Retina (tissue), 1 donor: ENCODE data around the gene SMIM45.
A peak's percentile ranks its signal among the peaks of the same experiment; 100 is the strongest.
"Not testable (repeated sequence)": the region's sequence is repeated elsewhere in the genome, so short reads cannot be mapped to it uniquely, and the experiment has no call there.

ENCODE experiments used
- DNase-seq: peaks from one replicate; pipeline ENCODE4 v3.0.0-alpha.2; 2016

SMIM45 gene

DNA sequence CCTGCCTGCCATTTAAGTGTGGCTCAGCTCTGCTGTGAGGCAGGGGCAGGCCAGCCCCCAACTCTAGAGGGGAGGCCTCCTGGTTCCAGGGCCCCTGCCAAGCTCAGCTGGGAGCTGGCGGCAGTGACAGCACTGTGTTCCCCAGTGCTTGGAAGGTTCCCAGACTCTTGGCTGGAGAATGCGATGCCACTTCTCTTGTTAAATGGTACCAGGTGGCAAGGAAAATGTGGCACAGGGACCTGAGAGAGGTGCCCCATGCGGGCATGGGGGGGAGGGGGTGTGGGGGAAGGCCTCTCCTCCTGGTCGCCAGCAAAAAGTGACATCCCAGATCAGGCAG, 17.0 kb upstream of the SMIM45 start:
- DNase-seq: no peak

DNA sequence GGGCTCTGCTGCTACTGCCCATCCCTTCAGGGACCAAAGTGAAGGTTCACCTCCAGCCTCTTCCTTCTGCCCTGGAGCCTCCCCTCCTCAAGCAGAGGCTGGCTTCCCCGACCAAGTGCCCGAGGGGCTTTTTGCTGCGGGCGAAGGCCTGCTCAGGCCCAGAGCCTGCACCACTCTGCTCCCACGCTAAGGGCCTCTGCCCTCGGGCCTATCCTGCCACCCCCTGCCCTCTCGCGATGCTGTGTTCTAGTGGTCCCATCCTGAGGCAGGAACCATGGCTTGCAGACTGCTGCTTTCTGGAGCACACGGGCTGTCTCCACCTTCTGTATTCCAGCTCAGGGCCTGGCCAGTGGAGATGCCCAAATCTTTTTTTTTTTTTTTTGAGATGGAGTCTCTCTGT, 16.4 kb upstream of the SMIM45 start:
- no peak for DNase-seq

DNA sequence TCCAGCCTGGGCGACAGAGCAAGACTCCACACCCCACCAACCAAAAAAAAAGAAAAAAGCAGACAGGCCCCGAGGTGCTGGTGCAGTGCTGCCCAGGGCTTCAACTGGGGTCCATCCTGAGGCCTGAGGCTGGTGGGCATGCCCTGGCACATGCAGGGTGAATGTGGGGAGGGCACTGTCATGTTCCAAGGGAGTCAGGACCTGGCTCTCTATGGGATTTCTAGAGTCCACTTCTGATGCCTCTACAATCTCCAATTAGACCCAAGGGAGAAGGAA, 15.1 kb upstream of the SMIM45 start:
- no peak for DNase-seq

DNA sequence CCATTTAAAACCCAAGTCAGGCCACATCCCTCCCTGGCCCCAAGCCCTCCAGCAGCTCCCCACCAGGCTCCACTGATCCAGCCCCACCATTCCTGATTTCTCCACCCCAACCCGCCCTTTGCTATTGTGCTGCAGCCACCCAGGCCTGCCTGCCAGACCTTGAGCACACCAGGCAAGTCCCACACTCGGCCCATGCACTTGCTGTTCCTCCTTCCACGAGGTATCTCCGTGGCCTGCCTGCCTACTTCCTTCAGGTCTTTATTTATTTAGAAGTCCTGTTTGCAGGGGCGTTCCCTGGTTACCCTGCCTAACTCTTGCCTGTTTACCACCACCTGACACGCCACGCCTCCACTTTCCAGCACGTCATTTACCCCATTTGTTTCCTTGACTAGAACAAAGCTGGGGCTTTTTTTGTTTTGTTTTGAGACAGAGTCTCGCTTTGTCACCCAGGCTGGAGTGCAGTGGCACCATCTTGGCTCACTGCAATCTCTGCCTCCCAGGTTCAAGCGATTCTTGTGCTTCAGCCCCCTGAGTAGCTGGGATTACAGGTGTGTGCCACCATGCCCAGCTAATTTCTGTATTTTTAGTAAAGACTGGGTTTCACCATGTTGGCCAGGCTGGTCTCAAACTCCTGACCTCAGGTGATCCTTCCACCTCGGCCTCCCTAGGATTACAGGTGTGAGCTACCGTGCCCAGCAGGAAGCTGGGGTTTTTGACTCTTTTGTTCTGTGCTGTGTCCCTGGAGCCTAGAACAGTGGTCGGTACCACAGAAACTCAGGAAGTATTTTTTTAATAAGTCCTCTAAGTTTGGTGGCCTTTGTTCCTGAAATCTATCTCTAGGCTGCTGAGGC, 11.7 kb upstream of the SMIM45 start:
- DNase-seq: no peak

DNA sequence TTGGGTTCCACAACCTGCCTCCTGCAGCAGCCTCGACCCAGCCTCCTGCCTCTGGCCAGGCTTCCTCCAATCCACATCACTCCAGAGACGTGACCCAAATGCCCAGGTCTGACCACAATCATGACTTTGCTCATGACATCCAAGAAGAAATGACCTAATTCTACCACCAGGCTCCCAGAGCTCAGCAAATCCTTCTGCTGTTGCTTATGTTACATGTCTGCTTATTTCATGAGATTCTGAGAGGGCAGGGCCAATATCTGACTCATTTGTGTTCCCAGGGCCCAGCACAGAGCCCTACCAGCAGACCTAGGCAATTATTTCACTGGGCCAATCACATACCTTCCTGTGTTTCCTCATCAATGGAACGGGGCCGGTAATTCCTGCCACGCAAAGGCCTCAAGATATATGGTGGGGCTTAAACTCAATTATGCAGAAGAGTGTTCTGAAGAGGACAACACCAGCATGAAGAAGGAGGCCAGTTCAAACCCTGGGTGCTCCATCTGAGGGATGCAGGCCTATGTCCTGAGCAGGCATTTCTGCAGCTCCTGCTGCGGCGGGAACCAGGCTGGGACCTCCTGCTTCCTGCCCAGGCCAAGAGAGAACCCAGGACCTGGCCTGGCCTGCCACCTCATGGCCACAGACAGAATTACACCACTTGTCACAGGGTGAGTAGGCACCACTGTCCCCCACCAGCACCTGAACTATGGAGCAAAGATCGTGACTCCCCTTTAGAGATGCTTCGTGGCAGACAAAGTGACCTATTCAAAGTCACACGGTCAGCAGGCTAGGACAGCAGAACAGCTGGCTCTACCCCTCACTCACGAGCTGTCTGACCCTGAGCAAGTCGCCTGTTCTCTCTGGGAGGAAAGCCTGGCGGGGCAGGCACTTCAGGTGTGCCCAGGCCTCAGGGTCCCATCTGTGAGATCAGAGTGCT, 10.9 kb upstream of the SMIM45 start:
- DNase-seq: peak; percentile 89

DNA sequence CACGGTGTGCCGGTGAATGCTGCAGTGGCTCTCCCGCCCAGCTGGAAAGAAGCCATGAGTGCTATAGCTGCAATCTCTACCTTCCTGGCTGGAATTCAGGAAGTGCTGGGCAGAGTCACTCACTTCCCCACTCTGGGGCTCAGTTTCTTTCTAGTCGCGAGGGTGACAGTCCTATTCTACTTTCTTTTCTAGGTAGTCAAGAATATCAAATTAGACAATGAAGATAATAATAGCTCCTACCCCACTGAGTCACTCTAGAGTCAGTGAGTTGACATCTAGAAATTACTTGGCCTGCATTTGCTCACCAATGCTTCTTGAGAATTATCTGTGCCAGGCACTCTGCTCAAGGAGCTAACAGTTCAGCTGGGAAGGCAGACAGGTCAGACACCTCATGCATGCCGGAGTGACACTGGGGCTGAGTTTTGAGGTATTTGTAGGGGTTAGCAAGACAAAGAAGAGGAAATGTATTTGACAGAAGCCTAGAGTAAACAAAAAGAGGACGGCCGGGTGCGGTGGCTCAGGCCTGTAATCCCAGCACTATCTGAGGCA, 8.2 kb upstream of the SMIM45 start:
- DNase-seq: no peak

DNA sequence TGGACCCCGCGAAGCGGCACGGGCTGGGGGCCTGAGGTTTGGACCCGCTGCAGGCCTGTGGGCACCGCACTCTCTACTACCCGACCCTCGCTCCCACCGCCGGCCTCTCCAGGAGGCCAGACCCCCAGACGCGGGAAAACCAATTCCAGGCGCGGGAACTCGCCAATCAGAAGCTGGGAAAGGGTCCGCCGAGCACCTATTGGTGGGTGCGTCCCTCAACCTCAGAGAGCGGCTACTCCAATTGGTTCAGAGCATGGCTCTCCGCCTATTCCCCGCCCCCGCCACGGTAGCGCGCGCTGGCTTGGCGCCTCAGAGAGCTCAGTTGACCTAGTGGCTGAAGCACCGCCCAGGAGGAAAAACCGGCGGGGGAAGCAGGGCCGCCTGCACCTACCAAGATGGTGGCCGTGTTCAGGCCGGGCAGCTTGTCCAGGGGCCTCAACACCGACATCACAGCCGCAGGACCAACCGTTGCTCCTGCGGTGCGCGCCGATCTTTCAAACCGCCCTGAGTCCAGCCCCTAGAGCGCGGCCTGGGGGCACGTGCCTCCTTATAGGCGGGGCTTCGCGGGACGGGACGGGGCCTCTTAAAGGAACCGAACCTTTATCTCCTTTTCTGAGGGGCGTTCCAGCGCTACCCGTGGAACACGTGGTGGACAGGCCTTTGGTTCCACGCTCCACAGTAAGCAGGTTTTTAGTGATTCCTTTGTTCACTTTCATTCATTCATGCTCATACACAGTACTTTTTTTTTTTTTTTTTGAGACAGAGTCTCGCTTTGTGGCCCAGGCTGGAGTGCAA, 5.1 kb upstream of the SMIM45 start, which contains the start of gene CENPM:
TSS of gene CENPM (minus strand) at position 524 of the 795 bp plus-strand sequence. CDS start at position 448, 76 bp downstream.
- DNase-seq: peak; percentile 100

DNA sequence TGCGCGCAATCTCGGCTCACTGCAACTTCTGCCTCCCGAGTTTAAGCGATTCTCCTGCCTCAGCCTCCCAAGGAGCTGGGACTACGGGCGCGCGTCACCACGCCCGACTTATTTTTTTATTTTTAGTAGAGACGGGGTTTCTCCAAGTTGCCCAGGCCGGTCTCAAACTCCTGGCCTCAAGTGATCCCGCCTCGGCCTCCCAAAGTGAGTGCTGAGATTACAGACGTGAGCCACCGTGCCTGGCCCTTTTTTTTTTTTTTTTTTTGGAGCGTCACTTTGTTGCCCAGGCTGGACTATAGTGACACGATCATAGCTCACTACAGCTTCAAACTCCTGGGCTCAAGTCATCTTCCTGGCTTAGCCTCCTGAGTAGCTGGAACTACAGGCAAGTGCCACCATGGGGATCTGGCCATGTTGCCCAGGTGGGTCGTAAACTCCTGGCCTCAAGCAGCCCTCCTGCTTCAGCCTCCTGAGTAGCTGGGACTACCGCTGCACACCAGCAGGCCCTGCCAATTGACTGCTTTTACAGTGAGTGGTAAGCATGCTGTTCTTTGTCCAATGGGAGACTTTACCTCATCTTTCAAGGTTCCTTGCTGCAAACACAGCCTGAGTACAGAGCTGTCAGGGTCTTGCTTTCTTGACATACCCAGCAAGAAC, 4.4 kb upstream of the SMIM45 start:
- no peak for DNase-seq

DNA sequence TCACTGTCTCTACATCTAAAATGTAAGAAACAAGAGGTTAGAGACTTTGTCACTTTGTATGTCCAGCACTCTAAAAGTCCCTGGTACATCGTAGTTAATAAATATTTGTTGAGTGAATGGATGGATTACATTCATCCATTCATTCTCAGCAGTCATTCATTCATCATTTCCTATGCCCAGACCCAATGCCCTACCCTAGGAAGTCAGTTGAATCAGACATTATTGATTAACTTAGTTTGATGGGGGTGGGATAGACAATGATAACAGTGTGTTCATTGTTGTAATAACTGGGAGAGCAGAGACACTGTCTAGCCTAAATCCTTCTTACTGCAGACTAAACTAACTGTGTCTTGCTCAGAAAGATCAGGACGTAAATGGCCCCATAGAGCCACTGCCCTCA, 3.8 kb upstream of the SMIM45 start:
- DNase-seq: no peak

DNA sequence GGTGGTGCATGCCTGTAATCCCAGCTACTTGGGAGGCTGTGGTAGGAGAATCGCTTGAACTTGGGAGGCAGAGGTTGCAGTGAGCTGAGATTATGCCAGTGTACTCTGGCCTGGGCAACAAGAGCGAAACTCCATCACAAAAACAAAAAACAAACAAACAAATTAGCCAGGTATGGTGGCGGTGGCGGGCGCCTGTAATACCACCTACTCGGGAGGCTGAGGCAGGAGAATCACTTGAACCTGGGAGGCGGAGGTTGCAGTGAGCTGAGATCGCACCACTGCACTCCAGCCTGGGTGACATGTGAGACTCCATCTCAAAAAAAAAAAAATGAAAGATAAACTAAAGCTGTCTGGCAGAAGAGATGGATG, 3.0 kb upstream of the SMIM45 start:
- not testable (repeated sequence) for DNase-seq

DNA sequence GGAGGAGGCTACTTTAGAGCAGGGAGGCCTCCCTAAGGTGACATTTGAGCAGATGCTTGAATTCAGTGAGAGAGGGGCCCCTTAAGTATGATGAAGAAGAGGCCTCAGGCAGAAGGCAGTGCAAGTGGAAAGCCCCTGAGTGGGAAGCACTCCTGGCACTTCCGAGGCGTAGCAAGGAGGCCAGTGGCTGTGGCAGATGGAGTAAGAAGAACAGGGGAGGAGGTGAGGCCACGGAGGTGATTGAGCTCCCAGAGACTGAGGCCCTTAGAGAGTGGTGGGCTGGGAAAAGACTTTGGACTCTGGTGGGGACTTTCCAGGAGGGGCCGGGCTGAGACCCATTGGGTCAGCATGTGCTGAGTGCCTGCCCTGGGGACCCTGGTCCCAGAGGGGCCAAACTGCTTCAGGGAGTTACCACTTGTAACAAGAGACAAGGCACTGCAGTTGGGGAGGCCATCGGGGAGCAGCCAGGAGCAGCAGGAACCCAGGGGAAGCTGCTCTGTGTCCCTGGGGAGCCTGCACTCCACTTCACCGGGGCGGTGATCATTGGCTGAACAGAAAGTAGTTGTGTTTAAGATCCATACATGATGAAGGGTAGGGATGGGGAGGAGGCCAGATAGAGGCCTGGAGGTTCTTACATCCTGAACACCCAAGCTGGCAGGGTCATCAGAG, 2.5 kb upstream of the SMIM45 start:
- DNase-seq: no peak

DNA sequence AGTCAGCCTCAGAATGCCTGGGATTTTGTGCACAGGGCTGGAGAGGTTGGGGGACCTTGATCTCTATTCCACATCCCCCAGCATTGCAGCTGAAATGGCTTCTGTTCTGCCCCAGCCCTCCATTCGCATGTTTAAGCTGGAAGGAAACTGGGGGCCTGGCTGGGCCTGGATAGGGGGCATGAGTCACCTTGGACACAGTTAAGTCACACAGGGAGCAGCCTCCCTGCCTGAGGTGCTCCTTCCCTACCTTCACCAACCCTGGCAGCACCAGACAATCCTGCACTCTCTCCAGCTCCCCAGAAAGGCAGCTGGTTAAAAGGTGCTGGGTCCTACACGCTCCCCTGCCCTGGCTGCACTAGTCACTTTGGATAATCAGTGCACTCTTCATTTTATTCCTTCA, 763 bp downstream of the SMIM45 start:
- no peak for DNase-seq

DNA sequence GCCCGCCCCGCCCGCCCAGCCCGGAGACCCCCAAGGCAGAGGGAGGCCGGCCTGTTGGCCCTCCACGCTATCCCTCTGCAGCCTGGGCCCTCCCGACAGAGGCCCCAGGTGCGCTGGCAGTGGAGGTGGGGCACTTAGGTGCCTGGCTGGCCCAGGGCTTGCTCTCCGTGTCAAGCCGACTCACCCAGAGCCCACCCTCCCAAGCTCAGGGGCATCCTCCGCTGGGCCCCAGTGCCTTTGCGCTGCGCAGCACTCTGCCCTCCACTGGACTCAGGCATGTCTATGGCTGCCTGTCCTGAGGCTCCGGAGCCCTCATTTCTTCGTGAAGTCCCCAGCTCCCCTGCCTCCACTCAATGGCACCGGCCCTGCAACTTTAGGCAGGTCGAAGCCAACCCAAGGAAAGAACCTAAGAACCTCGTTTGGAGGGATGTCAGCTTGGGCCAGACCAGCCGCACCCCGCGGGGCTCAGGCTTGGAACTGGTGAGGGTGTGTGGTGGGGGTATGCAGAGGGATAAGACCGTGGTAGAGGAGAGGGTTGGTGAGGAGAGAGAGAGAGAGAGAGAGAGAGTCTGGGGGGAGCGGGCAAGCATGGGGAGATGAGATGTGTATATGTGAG, 6.1 kb downstream of the SMIM45 start:
- no peak for DNase-seq

DNA sequence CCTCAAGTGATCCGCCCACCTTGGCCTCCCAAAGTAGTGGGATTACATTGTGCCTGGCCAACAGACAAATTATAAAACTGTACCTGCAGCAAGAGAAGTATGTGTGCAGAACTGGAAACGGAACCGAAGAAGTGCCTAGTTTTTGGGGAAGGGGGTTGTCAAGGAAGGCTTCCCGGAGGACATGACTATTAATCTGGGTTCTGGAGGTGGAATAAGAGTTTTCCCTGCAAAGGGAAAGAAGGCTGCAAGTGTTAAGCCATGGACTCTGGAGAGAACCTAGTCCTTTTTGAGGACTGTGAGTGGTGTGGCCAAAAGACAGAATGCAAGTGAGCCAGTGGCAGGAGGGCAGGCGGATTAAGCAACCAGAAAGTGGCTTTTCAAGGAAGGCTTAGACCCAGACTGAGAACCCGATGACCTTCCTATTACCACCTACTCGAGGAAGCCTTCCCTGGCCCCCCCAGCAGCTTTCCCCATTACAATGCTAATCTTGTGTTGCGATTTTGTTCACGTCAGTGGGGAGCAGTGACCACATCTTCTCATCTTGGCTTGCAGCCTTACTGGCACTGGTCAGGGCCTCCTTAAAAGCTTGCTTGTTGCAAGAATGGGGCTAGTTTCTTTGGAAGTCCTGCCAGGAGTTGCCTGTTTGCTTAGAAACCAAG, 11.6 kb downstream of the SMIM45 start:
- no peak for DNase-seq

DNA sequence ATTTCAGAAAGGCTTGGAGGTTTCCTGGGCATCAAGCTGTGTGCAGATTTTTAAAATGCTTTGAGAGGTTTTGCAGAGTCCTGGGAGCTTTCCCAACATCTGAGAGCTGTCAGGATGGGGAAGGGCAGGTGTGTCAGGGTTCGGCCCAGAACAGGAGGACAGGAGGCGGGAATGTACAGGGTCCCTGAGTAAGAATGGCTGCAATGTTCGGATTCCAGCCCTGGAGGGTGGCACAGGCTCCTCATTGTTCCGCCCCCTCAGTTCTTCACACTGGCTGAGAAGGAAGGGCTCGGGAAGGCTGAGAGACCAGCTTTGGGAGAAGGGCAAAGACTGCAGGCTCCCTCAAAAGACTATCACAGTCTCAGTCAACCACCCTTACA, 12.2 kb downstream of the SMIM45 start:
- DNase-seq: no peak

DNA sequence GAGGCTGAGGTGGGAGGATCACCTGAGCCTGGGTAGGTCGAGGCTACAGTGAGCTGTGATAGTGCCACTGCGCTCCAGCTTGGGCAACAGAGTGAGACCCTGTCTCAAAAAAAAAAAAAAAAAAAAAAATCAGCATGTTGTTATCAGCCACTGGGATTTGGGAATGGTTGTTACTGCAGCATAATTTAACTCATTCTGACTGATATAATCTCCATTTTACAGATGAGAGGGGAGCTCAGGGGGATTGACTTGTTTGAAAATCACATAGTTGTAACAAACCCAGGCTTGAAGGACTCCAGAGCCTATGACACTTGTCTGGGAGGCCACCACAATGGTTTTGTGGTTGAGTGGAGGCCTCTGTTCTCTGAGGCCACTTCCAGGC, 14.3 kb downstream of the SMIM45 start:
- DNase-seq: no peak

DNA sequence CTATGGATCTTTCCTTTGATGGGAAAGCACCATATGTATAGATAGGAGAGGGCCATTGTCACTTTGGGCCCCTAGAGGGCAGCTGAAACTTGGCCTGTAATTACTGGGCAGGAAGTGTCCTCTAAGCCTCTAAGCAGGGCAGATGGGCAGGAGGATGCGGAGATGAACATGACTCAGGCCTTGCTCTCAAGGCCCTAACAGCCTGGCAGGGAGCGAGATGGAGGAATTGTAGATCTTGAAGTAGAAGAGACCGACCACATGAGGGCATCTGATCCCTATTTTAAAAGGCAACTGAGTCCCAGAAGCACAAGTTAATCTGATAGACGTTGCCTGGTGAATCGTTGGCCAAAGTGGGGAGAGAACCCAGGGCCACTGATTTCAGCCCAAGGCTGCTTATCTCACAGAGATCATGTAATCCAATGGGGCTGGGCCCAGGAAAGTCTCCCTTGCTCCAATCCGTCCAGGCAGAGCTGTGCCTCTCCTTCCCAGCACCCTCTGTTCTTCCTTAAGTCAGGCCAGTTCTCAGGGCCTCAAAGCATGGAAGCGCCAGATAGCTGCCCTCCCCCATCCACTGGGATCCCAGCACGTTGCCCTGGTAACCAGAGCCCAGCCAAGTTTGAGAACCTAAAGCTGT, 14.8 kb downstream of the SMIM45 start:
- peak; percentile 67 for DNase-seq

DNA sequence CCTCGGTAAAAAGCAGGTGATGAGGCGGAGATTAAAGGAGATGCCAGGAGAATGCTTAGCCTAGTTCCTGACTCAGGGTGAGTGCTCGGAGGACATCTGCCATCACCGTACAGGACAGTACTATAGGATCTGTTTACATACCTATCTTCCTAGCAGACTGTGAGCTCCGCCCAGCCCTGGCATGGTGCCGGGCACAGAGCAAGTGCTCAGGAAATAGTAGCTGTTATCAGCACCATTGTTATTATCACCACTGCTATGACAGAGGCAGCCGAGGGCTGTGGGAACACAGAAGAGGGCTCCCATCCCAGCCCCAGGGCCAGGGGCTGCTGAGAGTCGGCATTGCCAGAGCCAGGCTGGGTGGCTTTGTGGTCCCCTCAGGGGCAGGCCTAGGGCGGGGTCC, 16.7 kb downstream of the SMIM45 start:
- DNase-seq: no peak

DNA sequence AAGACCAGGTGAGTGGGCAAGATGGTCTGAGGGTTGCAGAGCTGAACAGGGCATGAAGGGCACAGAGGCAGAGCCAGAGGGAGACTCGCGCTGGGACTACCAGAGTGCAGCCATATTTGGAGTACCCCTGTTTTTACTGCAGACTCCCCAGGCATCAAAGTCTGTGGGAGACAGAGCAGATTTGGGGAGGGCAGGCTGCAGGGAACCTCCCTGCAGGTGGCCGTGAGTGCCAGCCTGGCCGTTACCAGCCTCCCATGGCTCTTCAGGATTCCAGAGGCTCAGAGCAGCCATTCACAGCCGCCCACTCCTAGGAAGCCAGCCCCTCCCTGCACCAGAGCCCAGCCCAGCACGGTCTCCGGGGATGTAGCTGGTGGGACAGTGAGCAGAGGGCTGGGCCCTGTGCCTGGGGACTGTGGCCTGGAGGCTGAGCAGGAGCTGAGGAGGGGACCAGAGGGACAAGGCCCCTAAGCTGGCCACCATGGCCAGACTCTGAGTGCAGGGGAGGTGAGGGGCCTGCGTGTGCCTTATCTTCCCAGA, 17.2 kb downstream of the SMIM45 start, which contains the start of gene SEPTIN3:
TSS of gene SEPTIN3 (plus strand) at position 334 of the 537 bp plus-strand sequence. CDS start 2,050 bp downstream, outside the sequence.
- DNase-seq: peak; percentile 23

DNA sequence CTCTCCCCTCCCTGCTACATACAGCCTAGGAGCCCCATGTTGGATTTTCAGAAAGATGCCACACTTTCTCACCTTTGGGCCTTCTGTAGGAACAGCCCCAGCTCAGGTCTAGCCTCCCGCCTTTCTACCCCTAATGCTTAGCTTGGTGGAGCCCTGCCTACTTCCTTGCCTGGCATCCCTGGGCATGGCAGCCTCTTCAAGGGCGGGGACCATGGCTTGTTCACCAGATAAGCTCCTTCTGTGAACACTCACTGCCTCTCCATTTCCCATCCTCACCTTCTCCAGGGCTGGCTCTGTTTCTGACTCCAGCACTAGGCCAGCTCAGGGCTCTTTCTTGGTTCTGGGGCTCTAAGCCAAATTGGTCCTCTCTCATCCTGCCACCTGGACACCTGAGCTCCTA, 18.7 kb downstream of the SMIM45 start:
- DNase-seq: no peak
